Inflammatory macrophage treated with lipopolysaccharide for 4 hours (primary cell): ENCODE measurements around the gene UBC.
"Not testable (repeated sequence)": the region's sequence is repeated elsewhere in the genome, so short reads cannot be mapped to it uniquely, and the experiment has no call there.

Source experiments
- DNase-seq: peaks from one replicate; pipeline ENCODE4 v3.0.0-alpha.2; 2020

UBC gene

DNA sequence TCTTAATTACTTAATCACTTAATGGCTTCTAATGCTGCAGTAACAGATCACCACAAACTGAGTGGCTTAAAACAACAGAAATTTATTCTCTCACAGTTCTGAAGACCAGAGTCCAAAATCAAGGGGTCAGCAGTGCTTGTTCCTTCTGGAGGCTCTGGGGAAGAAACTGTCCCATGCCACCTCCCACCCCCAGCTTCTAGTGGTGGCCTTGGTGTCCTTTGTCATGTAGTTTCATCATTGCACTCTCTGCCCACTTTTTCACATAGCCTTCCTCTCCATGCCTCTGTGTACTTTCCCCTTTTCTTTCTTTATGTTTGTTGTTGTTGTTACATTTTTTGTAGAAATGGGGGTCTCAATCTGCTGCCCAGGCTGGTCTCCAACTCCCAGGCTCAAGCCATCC is 16.1 kb upstream of the UBC start:
- DNase-seq = peak; percentile 80

DNA sequence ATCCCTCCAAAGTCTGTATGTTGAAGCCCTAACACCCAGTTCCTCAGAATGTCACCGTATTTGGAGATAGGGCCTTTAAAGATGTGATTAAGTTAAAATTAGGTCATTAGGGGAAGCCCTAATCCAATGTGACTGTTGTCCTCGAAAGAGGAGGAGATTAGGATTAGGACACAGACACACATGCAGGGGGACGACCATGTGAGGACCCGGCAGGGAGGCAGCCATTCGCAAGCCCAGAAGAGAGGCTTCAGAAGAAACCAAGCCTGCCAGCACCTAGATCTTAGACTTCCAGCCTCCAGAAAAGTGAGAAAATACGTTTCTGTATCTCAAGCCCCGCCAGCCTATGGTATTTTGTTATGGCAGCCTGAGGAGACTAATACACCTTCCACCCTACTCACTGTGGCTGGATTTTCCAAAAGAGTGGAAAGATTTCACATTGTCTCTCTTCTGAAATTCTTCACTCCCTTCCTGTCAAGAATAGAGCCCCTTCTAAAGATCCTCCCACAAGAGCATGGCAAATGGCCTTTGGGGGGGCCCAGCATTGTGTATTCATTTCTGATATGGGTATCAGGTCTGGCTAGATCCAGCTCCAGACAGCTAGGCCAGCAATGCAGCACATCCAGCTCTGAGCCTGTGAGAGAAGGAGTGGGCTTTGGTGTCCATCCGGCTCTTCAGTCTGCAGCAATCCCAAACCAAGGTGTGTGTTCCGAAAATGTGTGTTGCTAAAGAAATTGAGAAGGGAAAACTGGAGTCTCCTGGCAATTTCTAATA is 15.4 kb upstream of the UBC start:
- DNase-seq = peak; percentile 37

DNA sequence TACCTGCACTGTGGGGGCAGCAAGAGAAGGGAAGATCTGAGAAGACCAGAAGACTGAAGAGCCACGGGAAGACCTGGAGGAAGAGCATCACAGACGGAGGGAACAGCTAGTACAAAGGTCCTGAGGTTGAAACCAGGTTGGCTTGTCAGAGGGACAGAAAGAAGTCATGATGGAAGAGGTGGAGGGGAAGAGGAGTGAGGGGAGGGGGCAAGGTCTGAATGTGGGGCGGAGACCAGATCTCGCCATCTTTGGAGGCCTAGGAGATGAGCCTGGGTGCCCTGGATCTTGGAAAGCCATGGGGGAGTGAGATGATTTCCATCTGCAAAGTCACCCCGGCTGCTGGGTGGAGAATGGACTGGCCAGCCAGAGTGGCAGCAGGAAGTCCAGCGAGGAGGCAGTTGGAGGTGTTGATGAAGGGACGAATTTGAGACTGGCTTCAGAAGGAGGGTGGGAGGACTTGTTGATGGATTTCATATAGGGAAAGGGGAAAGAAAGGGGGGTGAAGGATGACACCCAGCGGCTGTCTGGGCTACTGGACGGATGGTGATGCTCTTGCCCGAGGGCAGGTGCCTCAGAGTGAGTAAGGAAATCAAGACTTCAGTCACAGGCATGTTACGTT is 14.6 kb upstream of the UBC start:
- DNase-seq = no peak

DNA sequence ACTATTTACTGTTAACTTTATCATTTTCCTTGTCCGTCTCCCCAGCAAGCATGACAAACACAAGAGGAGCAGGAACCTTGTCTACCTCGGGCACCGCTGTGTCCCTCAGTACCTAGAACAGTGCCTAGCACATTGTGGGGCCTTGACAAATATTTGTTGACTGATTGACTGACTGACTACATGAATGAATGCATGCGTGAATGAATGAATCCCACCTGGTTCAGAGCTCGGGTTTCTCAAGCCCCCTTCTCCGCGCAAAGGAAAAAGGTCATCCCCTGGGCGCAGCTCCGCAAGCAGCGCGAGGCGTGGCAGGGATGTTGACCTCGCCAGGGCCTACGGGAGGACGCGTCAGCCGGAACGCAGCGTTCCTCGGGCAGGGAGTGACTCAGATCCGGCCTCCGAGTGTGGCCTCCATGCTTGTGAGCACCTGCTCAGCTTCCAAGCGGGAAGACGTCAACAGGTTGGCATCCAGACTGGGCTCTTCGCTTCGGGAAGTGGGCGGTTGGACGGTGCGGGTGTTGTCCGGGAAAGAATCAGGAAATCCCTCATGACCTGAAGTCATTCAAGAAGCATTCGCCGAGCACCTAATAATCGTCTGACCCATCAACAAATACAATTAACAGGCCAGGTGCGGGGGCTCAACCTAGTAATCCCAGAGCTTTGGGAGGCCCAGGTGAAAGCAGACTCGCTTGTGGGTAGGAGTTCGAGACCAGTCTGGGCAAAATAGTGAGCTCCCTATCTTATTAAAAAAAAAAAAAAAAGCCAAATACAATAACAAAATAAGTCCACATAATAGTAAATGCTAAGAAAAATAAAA is 13.9 kb upstream of the UBC start:
- peak; percentile 53 for DNase-seq

DNA sequence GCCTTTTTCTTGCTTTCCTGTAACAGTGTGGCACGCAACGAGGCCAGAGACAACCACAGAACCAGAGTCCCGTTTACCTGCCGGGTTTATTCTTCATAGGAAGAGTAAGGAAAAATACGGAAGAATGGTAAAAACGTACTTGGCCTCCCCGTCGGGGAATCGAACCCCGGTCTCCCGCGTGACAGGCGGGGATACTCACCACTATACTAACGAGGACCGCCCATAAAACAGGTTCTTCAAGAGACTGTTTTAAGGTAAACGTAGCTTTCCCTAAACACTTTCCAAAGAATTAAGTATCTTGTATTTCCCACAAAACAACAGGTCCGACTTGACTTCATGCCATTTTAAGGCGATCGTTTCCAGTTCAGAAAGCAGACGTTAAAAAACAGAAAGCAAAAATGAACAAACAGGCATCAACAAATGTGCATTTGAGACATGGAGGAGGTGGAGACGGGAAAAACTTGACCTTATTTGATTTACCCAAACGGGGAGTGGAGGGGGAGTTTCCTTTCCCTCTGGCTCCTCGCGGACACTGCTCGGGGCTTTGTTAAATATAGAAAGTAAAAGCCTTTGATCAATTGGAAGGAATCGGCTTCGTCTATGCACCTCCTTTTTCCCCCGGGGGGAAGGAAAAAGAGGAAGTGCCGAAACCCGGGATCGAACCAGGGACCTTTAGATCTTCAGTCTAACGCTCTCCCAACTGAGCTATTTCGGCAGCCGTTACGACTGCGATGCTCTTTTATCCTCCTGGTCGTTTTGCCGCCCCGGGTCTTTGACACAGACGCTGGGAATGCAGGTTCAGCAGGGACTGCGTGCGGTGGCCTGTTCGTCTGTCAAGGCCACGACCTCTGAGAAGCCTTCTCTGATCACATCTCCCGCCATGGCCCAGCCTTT is 13.0 kb upstream of the UBC start:
- DNase-seq = peak; percentile 83

DNA sequence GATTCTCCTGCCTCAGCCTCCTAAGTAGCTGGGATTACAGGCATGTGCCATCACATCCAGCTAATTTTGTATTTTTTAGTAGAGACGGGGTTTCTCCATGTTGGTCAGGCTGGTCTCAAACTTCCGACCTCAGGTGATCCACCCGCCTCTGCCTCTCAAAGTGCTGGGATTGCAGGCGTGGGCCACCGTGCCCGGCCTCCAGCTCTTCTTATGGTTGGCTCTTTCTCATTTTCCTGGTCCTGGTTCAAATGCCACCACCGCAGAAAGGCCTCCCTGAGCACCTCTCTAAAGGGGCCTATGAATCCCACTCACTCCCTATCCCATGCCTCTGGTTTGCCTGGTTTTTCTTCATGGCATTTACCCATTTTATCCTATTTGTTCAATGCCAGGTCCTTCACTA is 11.3 kb upstream of the UBC start:
- DNase-seq = not testable (repeated sequence)

DNA sequence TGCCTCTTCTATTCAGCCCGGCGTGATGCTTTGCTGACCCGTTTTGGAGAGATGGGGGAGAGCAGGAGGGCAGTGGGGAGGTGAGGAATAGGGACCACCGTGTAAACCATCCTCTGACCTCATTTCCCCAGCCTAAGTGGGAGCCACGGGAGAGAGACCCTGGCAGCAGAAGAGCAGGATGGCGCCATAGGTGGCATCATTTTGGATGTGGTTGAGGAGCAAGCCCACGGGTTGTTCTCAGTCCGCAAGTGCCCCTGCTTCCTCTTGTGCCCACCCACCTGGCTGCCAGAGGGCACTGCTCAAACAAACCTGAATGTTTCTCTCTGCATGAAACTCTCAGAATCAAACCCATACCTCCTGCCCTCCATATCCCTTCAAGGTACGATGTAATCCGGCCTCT is 10.7 kb upstream of the UBC start:
- DNase-seq = no peak

DNA sequence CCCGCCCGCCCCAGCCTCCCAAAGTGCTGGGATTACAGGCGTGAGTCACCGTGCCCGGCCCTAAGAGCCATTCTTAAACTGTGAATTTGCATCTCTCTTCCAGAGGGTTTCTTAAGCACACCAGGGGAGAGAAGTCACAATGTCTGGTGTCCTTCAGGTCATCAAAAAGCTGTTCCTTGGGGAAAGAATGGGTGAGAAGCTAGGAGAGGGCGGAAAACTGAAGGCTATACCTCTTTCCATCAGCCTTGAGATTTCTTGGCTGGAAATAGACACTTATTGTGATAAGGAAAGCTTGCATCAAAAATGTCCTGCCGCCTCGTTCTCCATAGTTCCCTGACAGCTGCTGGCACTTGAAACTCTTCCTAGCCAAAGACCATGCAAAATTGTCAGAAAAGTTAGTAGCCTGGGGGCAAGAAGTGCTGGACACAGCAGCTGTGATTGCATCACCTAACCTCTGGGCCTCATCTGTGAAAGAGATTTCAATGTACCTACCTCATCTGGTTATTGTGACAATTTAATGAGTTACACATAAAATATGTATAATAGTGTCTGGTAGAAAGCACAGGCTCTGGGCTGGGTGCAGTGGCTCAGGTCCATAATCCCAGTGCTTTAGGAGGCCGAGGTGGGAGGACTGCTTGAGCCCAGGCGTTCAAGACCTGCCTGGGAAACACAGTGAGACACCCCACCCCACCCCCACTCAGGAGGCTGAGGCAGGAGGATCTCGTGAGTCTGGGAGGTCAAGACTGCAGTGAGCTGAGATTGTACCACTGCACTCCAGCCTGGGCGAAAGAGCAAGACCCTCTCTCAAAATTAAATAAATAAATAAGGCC is 9.7 kb upstream of the UBC start:
- peak; percentile 15 for DNase-seq

DNA sequence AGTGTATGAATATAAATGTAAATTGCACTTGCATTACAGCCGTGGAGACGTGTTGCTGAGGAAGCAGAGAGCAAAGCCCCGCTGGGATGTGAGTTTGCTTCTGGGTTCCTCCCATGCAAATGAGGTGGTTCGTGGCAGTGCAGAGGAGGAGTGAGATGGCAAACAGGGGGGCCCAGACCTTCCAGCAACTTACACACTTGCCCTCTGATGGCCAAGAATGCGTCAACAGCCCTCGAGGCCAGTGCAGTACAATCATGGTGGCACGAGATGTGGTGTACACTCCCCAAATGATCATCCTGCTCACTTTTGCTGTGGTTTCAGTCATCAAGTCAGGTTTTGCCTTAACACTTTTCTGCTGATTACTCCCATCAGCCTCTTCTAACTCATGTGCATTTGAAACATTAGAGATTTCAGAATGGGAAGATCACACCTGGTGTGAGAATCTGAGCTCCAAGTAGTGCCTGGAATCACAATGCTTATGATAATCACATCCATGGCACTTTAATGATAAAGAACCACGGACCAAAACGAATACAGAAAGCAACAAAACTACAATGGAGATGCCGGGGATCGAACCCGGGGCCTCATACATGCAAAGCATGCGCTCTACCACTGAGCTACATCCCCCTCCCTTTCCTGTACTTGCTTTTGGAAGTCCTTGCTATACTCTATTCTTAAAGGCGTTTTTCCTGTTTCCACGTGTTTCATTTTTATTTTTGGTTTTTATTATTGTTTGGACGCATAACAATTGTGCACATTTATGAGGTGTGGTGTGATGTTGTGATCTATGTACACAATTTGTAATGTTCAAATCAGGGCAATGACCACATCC is 7.0 kb upstream of the UBC start:
- DNase-seq = peak; percentile 95

DNA sequence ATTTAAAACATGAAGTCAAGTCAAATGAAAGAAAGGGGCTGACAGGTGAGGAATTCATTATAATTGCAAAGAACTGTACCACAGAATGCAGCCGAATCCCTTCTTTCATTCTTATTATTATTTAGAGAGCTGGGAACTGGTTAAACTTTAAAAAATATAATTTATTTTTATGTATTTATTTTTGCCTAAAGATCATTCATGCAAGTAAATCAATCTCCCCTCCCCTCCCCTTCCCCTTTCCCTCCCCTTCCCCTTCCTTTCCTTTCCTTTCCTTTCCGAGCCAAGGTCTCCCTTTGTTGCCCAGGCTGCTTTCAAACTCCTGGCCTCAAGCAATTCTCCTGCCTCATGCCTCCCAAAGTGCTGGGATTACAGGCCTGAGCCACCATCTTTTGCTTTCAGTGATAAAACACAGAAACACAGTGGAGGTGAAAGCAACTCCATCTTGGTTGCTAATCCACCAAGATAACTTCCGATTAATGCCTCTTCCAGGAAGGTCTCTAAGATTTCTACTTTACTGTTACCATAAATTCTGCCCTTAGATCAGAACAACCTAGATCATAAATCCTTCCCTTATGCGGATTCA is 6.0 kb upstream of the UBC start:
- no peak for DNase-seq

DNA sequence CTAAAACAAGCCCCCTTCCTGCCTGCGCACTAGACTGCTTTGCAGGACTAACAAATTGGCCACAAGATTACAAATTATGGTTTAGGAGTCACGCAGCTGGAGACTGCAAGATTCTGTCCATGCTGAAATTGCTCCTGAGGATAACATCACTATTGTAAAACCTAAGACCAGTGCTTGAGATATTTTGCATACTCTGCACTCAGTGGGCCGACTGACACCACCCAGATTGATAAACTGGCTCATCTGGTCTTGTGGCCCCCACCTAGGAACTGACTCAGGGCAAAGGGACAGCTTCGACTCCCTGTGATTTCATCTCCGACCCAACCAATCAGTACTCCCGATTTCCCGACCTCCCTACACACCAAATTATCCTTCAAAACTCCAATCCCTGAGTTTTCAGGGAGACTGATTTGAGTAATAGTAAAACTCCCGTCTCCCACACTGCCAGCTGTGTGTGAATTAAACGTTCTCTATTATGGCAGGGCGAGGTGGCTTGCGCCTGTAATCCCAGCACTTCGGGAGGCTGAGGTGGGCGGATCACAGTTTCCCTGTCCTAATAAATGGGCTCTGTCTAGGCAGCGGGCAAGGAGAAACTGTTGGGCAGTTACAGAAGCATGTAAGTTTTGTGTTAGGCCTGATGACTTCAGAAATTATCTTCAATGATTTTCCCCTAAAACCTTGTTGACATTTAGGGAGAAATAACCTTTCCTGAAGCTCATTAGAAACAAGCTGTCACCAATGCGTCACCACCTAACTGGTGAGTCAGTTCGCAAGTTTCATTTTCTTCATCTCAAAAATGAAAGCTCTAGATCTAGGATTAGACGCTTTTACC is 5.3 kb upstream of the UBC start:
- DNase-seq = peak; percentile 98

DNA sequence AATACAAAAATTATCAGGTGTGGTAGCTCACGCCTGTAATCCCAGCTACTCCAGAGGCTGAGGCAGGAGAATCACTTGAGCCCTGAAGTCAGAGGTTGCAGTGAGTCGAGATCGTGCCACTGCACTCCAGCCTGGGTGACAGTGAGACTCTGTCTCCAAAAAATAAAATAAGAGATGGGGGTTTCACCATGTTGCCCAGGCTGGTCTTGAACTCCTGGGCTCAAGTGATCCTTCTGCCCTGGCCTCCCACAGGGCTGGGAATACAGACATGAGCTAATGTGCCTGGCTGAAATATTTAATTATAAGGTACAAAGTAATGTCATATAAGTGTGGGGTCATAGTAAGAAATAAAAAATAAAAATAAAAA is 4.2 kb upstream of the UBC start:
- DNase-seq = not testable (repeated sequence)

DNA sequence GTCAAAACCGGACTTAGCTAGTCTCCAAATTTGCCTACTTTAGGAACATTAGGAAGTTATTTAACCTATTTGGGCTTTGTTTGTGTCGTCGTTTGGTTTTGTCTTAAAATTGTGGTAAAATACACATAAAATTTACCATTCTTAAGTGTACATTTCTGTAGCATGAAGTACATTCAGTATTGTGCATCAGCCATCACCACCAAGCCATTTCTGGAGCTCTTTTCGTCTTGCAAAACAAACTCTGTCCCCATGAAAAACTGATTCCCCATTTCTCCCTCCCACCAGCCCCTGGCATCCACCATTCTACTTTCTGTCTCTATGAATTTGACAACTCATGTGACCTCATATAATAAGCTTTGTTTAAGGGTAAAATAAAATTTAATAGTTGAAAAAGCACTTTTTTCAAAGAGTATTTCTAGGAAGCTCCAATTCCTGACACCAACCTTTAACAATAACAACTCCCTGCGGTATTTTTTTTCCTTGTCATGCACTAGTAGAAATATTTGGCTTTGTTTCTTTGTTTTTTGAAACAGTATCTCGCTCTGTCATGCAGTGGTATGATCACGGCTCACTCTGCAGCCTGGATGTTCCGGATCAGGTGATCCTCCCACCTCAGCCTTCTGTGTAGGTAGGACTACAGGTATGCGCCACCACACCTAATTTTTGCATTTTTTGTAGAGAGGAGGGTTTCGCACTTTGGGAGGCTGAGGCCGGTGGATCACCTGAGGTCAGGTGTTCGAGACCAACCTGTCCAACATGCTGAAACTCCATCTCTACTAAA is 3.6 kb upstream of the UBC start:
- DNase-seq = peak; percentile 75

DNA sequence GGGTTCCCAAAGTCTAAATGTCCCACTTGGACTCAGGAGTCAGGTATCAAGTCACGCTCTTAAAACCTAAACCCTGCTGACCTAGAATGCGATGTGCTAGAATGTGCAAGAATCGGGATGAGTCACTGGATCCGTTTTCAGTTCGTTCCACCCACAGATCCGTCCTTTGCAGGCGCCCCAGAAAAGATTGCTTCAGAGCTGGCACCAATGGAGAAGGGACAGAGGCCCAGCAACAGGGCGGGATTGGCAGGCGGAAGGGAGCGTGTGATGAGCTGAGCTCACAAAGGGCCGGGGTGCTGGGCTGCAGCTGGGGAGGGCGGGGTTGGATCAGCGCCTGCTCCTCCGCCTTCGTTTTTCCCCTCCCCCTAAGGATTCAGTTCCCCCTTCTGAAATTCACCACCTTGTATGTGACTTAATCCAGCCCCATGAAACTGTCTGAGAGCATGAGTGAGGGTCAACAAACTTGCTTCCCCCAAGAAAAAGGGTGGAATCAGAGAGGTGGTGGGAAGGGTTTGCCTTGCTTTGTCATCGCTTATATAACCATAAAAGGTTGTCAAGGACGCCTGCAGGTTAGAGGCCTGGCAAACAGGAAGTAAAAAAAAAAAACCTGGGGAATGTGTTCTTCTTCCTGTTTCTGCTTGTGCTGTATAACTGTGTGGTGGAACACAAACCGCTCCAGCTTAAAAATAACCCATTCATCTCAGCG is 2.8 kb upstream of the UBC start:
- peak; percentile 100 for DNase-seq

DNA sequence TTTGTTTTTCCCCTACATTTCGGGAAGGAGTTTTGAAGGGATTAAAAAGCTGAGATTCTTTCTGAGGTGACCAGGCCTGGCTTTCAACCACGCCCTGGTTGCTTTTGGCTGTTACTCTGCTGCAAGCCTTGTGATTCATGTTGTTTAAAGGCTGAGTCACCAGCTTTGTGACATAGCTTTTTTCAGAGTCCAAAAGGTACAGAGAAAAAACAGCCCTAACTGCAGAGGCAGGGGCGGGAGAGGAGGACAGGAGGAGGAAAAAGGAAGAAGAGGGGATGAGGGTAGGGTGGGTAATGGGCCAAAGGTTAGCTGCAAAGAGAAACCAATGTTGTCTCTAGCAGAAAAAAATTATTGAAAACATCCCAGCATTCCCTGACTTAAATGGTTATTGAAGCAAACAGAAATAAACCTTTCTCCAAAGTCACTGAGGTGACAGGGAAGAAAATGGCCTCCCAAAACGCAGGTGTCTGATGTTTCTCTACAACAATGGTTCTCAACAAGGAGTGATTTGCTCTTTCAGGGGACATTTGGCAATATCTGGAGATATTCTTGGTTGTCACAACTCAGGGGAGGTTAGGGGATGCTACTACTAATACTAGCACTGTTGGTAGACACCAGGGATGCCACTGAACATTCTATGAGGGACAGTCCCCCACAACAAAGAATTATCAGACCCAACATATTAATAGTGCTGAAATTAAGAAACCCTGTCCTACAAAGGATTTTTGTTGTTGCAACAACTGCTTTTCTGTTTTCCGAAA is 2.1 kb upstream of the UBC start:
- DNase-seq = peak; percentile 95

DNA sequence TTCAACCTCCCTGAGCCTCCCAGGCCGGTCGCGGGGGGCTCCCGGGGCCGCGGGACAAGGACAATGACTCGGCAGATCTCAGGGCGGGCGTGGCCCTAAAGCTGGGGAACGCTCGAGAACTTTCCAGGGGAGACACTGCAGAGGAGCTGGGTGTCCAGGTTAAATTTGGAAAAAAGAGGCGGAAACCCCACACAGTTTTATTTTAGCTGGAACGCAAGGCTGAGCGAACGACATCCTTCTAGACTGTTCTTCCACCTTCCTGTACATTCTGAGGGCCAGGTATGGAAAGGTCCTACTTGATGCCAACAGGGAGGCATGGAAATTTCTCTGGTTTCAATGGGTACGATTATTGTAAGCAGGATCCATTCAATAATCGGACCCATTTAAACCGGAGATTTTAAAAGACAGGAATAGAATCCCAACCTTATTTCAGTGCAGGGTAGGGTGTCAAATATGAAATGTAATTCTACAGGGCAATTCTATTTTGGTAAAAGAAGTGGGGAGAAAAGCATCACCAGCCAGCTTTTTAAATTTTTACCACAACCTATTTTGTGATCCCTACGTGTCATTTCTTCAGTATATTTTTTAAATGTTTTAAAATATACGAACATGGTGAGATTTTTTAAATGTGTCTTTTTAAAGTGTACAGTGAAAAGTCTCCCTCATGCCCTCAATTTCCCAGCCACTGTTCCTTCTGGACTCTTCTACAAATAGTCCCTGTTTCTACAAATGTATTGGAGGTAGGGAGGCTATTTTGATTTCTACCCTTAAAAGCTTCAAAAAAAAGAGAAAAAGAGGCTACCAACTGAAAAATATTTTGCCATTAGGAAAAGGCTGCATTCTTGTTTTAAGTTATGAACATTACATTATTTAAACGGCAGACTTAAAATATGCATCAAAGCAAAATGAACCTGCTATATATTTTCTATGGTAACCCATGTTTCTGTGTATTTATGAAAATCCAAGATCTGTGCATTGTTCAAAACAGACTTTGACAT is 1.1 kb upstream of the UBC start:
- DNase-seq = peak; percentile 71
